ENCODE data around the gene PRKG2.

Gene PRKG2, protein sequence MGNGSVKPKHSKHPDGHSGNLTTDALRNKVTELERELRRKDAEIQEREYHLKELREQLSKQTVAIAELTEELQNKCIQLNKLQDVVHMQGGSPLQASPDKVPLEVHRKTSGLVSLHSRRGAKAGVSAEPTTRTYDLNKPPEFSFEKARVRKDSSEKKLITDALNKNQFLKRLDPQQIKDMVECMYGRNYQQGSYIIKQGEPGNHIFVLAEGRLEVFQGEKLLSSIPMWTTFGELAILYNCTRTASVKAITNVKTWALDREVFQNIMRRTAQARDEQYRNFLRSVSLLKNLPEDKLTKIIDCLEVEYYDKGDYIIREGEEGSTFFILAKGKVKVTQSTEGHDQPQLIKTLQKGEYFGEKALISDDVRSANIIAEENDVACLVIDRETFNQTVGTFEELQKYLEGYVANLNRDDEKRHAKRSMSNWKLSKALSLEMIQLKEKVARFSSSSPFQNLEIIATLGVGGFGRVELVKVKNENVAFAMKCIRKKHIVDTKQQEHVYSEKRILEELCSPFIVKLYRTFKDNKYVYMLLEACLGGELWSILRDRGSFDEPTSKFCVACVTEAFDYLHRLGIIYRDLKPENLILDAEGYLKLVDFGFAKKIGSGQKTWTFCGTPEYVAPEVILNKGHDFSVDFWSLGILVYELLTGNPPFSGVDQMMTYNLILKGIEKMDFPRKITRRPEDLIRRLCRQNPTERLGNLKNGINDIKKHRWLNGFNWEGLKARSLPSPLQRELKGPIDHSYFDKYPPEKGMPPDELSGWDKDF

DNA sequence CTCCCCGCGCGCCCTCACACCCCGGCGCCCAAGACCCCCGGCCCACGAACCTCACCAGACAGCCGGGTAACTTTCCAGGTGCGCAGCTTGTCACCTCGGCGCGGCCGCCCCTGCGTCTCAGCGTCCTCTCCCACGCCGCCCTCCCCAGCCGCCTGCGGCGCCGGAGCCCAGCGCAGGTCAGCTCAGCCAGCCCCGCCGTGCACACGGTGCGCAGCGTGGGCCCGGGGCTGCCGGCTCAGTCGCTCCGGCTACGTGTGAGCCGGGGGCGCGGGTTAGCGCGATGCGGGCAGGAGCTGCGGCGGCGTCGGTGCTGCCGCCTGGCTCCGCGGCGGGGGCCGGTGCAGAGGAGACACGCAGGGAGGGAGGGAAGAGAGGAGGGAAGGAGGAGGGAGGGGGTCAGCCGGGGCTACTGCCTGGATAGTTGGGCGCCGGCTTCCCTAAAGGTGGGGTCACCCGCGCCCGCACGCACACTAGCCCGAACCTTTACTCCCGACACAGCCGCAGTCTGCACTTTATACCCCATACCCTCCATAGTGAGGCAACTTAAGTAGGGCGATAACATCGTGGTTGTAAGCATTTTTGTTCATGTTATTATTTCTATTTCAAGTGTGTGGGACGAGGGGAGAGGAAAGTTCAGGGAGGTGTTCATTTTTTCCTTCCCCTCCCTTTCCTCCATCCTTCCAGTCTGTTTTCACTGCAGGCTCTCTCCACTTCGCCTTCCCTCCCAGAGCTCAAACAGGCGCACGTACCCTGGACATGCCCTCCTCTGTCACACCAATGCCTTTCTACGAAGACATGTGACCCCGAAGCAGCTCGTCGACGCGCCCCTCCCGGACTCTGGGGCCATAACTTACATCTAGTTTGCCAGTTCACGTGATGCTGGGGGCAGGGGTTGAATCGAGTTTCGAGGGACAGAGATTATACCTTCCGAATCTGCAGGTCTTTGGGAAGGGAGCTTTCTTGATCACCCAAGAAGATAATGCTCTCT, at the start of gene PRKG2:
PRKG2 (minus strand) TSS at position 342 of the 988 bp plus-strand sequence. CDS start 10,175 bp downstream, outside the sequence.
- POLR2A ChIA-PET: no interaction called here
- CTCF ChIA-PET: interaction anchor here (0.7 kb wide), 1 partner anchor 145 kb away, joined by 3 read pairs; no protein-coding TSS in a partner anchor
- DNase-seq (ENCODE audit: low read depth, low spot score): no peak
- H3K4me3 ChIP-seq (ENCODE audit: low read depth, low read length): peak within 1 kb of the TSS; percentile 49
- TF ChIP-seq, protein P1, sequence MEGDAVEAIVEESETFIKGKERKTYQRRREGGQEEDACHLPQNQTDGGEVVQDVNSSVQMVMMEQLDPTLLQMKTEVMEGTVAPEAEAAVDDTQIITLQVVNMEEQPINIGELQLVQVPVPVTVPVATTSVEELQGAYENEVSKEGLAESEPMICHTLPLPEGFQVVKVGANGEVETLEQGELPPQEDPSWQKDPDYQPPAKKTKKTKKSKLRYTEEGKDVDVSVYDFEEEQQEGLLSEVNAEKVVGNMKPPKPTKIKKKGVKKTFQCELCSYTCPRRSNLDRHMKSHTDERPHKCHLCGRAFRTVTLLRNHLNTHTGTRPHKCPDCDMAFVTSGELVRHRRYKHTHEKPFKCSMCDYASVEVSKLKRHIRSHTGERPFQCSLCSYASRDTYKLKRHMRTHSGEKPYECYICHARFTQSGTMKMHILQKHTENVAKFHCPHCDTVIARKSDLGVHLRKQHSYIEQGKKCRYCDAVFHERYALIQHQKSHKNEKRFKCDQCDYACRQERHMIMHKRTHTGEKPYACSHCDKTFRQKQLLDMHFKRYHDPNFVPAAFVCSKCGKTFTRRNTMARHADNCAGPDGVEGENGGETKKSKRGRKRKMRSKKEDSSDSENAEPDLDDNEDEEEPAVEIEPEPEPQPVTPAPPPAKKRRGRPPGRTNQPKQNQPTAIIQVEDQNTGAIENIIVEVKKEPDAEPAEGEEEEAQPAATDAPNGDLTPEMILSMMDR (IDR thresholded peaks at IDR 0.05; ENCODE audit: insufficient read depth, low read length, missing control alignments): no peak

GRCh38 chr4:81260443-81261101, 45.5 kb upstream of the PRKG2 start:
- no peak overlapping the region for H3K4me3 ChIP-seq (ENCODE audit: low read depth, low read length)
- POLR2A ChIA-PET: no interaction called here
- TF ChIP-seq, protein P1 (IDR thresholded peaks at IDR 0.05; ENCODE audit: insufficient read depth, low read length, missing control alignments): no peak
- CTCF ChIA-PET: interaction anchor here (2.3 kb wide), 1 partner anchor 10 kb away, joined by 9 read pairs; no protein-coding TSS in a partner anchor
- no peak for DNase-seq (ENCODE audit: low read depth, low spot score)

GRCh38 chr4:81258841-81259550, 44.0 kb upstream of the PRKG2 start:
- ChIA-PET CTCF (interaction anchor here (2.3 kb wide), 1 partner anchor 12 kb away, joined by 9 read pairs; no protein-coding TSS in a partner anchor), POLR2A (no interaction called here)
- TF ChIP-seq, protein P1 (IDR thresholded peaks at IDR 0.05; ENCODE audit: insufficient read depth, low read length, missing control alignments): no peak
- no peak for DNase-seq (ENCODE audit: low read depth, low spot score)
- no peak overlapping the region for H3K4me3 ChIP-seq (ENCODE audit: low read depth, low read length)

DNA sequence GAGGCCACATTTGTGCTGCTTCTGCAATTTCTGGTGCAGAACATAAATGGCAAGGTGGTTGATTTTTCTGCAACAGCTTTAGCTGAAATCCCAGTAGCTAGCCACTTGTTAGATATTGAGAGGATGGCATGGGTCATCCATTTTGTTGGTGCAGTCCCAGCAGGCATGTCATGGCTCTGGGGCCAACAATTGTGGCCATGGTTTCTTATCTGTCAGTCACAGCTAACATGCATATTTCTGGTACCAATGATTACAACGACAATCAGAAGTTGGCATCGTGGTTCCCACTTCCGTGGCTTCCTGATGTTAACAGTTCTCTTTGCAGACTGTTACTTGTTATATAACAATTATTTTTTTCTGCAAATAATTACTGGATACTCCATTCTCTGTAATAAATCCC, 42.8 kb upstream of the PRKG2 start:
- TF ChIP-seq, protein P1 (IDR thresholded peaks at IDR 0.05; ENCODE audit: insufficient read depth, low read length, missing control alignments): no peak
- DNase-seq (ENCODE audit: low read depth, low spot score): no peak
- ChIA-PET POLR2A (no interaction called here), CTCF (no interaction called here)
- H3K4me3 ChIP-seq (ENCODE audit: low read depth, low read length): no peak overlapping the region

- ChIA-PET POLR2A (no interaction called here), CTCF (no interaction called here)
- H3K4me3 ChIP-seq (ENCODE audit: low read depth, low read length): no peak overlapping the region
- TF ChIP-seq, protein P1 (IDR thresholded peaks at IDR 0.05; ENCODE audit: insufficient read depth, low read length, missing control alignments): no peak
- no peak for DNase-seq (ENCODE audit: low read depth, low spot score)
Observed at GRCh38 chr4:81257021-81257420, 42.0 kb upstream of the PRKG2 start.
